ENCODE data around the gene ARHGAP42. TPM values are rescaled to one million over a fixed set of nuclear protein-coding genes. Genes with fewer than 3 reads are reported as not detected.

The ARHGAP42 gene
- polyA plus RNA-seq, 1 donor (not counting 4 experiments of a cell fraction or from before 2014, with no cell fraction given) = 5.5 TPM

DNA sequence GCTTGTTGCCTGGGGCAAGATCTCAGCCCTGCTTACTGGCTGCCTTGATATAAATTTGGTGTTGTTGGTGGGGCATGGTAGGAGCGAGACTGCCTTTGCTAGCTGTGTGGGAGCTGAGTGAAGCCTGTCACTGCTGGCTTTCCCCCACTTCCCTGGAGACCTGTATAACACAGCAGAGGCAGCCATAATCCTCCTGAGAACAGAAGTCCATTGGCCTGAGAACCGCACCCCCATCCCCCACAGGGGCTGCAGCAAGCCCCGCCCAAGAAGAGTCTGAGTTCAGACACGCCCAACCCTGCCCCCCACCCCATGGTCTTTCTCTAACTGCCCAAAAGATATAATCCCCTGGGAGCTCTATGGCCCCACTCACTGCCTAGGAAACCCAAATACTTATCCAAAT lies 39.2 kb upstream of the ARHGAP42 start:
- no peak for DNase-seq (ENCODE audit: low read depth, low spot score)
- Histone ChIP-seq H3K27ac (ENCODE audit: control insufficient read depth, insufficient read depth, low read length) (no peak overlapping the region), H3K9me3 (ENCODE audit: control insufficient read depth, low read depth, low read length) (no peaks in the 10 kb centered on the region), H3K4me1 (ENCODE audit: control insufficient read depth, extremely low read depth, insufficient read depth, low read length) (no peaks in the 10 kb centered on the region), H3K36me3 (ENCODE audit: control insufficient read depth in 2 of 2, extremely low read depth in 1 of 2, insufficient read depth in 2 of 2, low read length in 2 of 2) (no peaks in the 10 kb centered on the region), H2AFZ (ENCODE audit: control insufficient read depth, low read length) (no peak overlapping the region), H4K20me1 (ENCODE audit: control insufficient read depth, extremely low read depth, insufficient read depth, low read length) (no peaks in the 10 kb centered on the region), H3K27me3 (ENCODE audit: control insufficient read depth, extremely low read depth, insufficient read depth, low read length) (no peaks in the 10 kb centered on the region), H3K4me2 (ENCODE audit: control insufficient read depth, extremely low read depth, insufficient read depth, low read depth, low read length) (no peak overlapping the region), H3K9ac (ENCODE audit: control insufficient read depth, extremely low read depth, insufficient read depth, low read length) (no peak overlapping the region), H3K4me3 (ENCODE audit: control insufficient read depth in 2 of 3, extremely low read depth in 1 of 3, insufficient read depth in 2 of 3, low read depth in 1 of 3, low read length in 3 of 3) (no peak overlapping the region), H3K9me1 (ENCODE audit: control insufficient read depth, extremely low read depth, insufficient read depth, low read length) (no peaks in the 10 kb centered on the region), H3K79me2 (ENCODE audit: control insufficient read depth, insufficient read depth, low read length) (no peaks in the 10 kb centered on the region)
- dilution Hi-C loops (cut with MboI; ENCODE audit: extremely low pct_ligation_motif_present, low sequenced_read_pairs) = no loop called here
- no peak for FAIRE-seq
- TF ChIP-seq, protein P1, sequence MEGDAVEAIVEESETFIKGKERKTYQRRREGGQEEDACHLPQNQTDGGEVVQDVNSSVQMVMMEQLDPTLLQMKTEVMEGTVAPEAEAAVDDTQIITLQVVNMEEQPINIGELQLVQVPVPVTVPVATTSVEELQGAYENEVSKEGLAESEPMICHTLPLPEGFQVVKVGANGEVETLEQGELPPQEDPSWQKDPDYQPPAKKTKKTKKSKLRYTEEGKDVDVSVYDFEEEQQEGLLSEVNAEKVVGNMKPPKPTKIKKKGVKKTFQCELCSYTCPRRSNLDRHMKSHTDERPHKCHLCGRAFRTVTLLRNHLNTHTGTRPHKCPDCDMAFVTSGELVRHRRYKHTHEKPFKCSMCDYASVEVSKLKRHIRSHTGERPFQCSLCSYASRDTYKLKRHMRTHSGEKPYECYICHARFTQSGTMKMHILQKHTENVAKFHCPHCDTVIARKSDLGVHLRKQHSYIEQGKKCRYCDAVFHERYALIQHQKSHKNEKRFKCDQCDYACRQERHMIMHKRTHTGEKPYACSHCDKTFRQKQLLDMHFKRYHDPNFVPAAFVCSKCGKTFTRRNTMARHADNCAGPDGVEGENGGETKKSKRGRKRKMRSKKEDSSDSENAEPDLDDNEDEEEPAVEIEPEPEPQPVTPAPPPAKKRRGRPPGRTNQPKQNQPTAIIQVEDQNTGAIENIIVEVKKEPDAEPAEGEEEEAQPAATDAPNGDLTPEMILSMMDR (optimal IDR thresholded peaks at IDR 0.05 in 1 of 3, IDR thresholded peaks at IDR 0.05 in 1 of 3, conservative IDR thresholded peaks at IDR 0.05 in 1 of 3; ENCODE audit: extremely low read depth in 1 of 3, insufficient read depth in 2 of 3, low read length in 3 of 3) = no peak
- no peak for TF ChIP-seq EZH2 (IDR thresholded peaks at IDR 0.05; ENCODE audit: low read length)

DNA sequence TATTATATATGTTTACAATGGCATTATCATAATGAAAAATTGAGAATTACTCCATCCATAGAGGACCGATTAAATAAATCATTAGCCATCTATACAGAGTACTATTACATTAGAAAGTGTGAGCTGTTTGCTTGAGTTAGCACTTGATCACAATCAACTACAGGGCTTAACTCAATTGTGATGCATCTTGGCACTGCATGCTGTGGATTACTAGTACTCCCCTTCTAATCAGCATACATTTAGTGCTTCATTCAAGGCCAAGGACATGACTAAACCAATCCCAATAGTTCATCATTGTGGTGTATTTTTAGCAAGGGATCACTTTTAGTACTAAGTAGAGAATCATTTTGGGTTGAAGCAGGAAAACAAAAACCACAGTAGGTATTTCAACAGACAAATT lies 23.5 kb upstream of the ARHGAP42 start:
- TF ChIP-seq EZH2 (IDR thresholded peaks at IDR 0.05; ENCODE audit: low read length) = no peak
- TF ChIP-seq, protein P1 (optimal IDR thresholded peaks at IDR 0.05 in 1 of 3, IDR thresholded peaks at IDR 0.05 in 1 of 3, conservative IDR thresholded peaks at IDR 0.05 in 1 of 3; ENCODE audit: extremely low read depth in 1 of 3, insufficient read depth in 2 of 3, low read length in 3 of 3) = no peak
- no peak for DNase-seq (ENCODE audit: low read depth, low spot score)
- no peaks in the 10 kb centered on the region for H4K20me1 ChIP-seq (ENCODE audit: control insufficient read depth, extremely low read depth, insufficient read depth, low read length)
- H2AFZ ChIP-seq (ENCODE audit: control insufficient read depth, low read length) = no peak overlapping the region
- no peak overlapping the region for H3K4me2 ChIP-seq (ENCODE audit: control insufficient read depth, extremely low read depth, insufficient read depth, low read depth, low read length)
- FAIRE-seq = no peak
- H3K9me3 ChIP-seq (ENCODE audit: control insufficient read depth, low read depth, low read length) = no peaks in the 10 kb centered on the region
- no peaks in the 10 kb centered on the region for H3K4me1 ChIP-seq (ENCODE audit: control insufficient read depth, extremely low read depth, insufficient read depth, low read length)
- no peak overlapping the region for H3K27ac ChIP-seq (ENCODE audit: control insufficient read depth, insufficient read depth, low read length)
- no peak overlapping the region for H3K9ac ChIP-seq (ENCODE audit: control insufficient read depth, extremely low read depth, insufficient read depth, low read length)
- no peaks in the 10 kb centered on the region for H3K27me3 ChIP-seq (ENCODE audit: control insufficient read depth, extremely low read depth, insufficient read depth, low read length)
- no peaks in the 10 kb centered on the region for H3K9me1 ChIP-seq (ENCODE audit: control insufficient read depth, extremely low read depth, insufficient read depth, low read length)
- dilution Hi-C loops (cut with MboI; ENCODE audit: extremely low pct_ligation_motif_present, low sequenced_read_pairs) = no loop called here
- H3K4me3 ChIP-seq (ENCODE audit: control insufficient read depth in 2 of 3, extremely low read depth in 1 of 3, insufficient read depth in 2 of 3, low read depth in 1 of 3, low read length in 3 of 3) = no peak overlapping the region
- no peaks in the 10 kb centered on the region for H3K79me2 ChIP-seq (ENCODE audit: control insufficient read depth, insufficient read depth, low read length)
- no peaks in the 10 kb centered on the region for H3K36me3 ChIP-seq (ENCODE audit: control insufficient read depth in 2 of 2, extremely low read depth in 1 of 2, insufficient read depth in 2 of 2, low read length in 2 of 2)
